NCI-H2107 (cell line): Measurements from ENCODE around the gene KCNH4.
A peak's percentile ranks its signal among the peaks of the same experiment; 100 is the strongest.
"Not testable (repeated sequence)": the region's sequence is repeated elsewhere in the genome, so short reads cannot be mapped to it uniquely, and the experiment has no call there.

Experiments
- DNase-seq: peaks from one replicate; lab custom pipeline; 2025; lab: John Stamatoyannopoulos, UW

Gene KCNH4

GRCh38 chr17:42193969-42194899, 13.3 kb upstream of the KCNH4 start, which contains the start of gene GHDC:
Gene GHDC (minus strand): TSS chr17:42194494. CDS start chr17:42193581, 913 bp downstream.
- DNase-seq = peak; percentile 55

GRCh38 chr17:42193216-42193968, 12.4 kb upstream of the KCNH4 start:
- no peak for DNase-seq

- no peak for DNase-seq
These were observed 11.5 kb upstream of the KCNH4 start for GRCh38 chr17:42192189-42193126.

GRCh38 chr17:42191275-42191608, 10.3 kb upstream of the KCNH4 start:
- DNase-seq = no peak

GRCh38 chr17:42190491-42191274, 9.7 kb upstream of the KCNH4 start:
- no peak for DNase-seq

GRCh38 chr17:42189651-42189965, 8.7 kb upstream of the KCNH4 start:
- DNase-seq = no peak

- no peak for DNase-seq
These were observed 8.1 kb upstream of the KCNH4 start for GRCh38 chr17:42188749-42189650.

GRCh38 chr17:42187833-42188232, 6.9 kb upstream of the KCNH4 start:
- no peak for DNase-seq

- not testable (repeated sequence) for DNase-seq
These were observed 5.2 kb upstream of the KCNH4 start for GRCh38 chr17:42186191-42186590.

- no peak for DNase-seq
These were observed 4.6 kb upstream of the KCNH4 start for GRCh38 chr17:42185621-42185930.

- no peak for DNase-seq
These were observed 4.0 kb upstream of the KCNH4 start, which contains the start of gene HCRT for GRCh38 chr17:42184713-42185620. Gene HCRT (minus strand): TSS chr17:42185452. CDS start chr17:42185365, 87 bp downstream.

GRCh38 chr17:42183741-42184711, 3.1 kb upstream of the KCNH4 start:
- peak; percentile 40 for DNase-seq

GRCh38 chr17:42182927-42183734, 2.2 kb upstream of the KCNH4 start:
- DNase-seq = no peak

GRCh38 chr17:42181851-42182207, 887 bp upstream of the KCNH4 start:
- DNase-seq = no peak

GRCh38 chr17:42180411-42180921, 476 bp downstream of the KCNH4 start:
- no peak for DNase-seq

GRCh38 chr17:42179911-42180410, 981 bp downstream of the KCNH4 start:
- DNase-seq = peak; percentile 65

GRCh38 chr17:42179335-42179734, 1.6 kb downstream of the KCNH4 start:
- DNase-seq = no peak
